ENCODE results near the gene STARD4. TPM values are rescaled to one million over a fixed set of nuclear protein-coding genes. Genes with fewer than 3 reads are reported as not detected.
A peak's percentile ranks its signal among the peaks of the same experiment; 100 is the strongest.

STARD4 gene
- total and polyA plus RNA-seq, 5 donors, result 12.1 to 32.3 (median 15.0) TPM

DNA sequence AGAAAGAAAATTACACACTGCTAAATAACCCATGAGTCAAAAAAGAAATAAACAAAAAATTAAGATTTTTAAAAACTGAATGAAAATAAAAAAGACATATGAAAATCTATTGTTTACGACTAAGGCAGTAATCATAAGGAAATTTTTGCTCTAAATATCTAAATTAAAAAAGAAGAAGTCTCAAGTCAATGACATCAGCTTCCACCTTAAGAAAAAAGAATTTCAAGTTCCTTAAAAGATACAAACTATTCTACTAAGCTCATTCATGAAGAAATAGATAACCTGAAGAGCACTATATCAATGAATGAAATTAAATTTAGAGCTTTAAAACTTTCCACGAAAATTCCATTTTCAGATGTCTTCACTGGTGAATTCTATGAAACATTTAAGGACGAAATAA is 15.7 kb upstream of the STARD4 start:
- no peak for ATAC-seq
- Histone ChIP-seq H3K27me3 (ENCODE audit: control insufficient read depth, insufficient read depth) (no peaks in the 10 kb centered on the region), H3K9me3 (ENCODE audit: control insufficient read depth, low read length) (no peaks in the 10 kb centered on the region), H3K4me1 (ENCODE audit: control insufficient read depth, insufficient read depth, low read length) (no peaks in the 10 kb centered on the region), H3K27ac (ENCODE audit: low read length) (no peak overlapping the region), H3K4me3 (ENCODE audit: low read length) (no peak overlapping the region)
- DNase-seq, result no peak
- 95% methylated on average over 3 of the region's 3 CpGs for WGBS
- intact Hi-C loops (cut with DNase I), result no loop called here

DNA sequence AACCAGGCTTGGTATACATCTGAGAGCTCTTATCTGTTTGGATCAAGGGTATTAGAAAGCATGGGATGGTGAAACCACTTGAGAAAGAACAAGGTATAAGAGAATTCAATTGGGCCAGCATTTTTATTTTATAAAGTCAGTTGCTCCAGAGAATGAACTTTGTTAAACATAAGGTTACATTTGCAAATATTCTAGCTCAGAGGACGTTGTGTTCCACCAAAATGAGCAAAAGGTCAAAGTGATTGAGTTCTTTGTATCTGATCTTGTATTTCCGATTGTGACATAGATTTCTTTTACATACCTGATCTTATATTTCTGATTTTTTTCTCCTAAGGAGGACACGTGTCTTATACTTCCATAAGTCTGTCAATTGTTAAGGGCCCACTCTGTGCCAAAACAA is 8.6 kb upstream of the STARD4 start:
- 80% methylated on average over 3 of the region's 3 CpGs for WGBS
- H3K27ac ChIP-seq (ENCODE audit: low read length), result no peak overlapping the region
- no peak overlapping the region for H3K4me3 ChIP-seq (ENCODE audit: low read length)
- H3K4me1 ChIP-seq (ENCODE audit: control insufficient read depth, insufficient read depth, low read length), result no peaks in the 10 kb centered on the region
- ATAC-seq (no peak), DNase-seq (no peak)
- H3K27me3 ChIP-seq (ENCODE audit: control insufficient read depth, insufficient read depth), result no peaks in the 10 kb centered on the region
- no peaks in the 10 kb centered on the region for H3K9me3 ChIP-seq (ENCODE audit: control insufficient read depth, low read length)
- intact Hi-C loops (cut with DNase I), result no loop called here

DNA sequence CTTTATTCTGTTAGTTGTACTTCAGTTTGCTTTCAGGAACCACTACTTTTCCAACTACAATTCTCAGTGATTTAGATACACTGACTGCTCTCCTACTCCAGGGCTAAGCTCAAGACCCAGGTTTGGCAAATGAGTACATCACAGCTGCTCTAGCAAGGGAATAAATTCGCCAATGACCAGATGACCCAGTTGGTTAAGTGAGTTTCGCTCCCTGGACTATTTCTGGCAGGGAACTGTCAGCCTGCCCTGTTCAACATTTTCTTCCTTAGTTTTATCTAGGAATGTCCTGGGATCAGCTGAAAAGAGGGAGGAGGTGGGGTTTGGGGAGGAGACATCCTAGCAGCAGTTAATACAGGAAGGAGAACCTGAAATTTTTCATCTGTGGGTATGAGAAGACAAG is 6.4 kb upstream of the STARD4 start:
- H3K27ac ChIP-seq (ENCODE audit: low read length), result no peak overlapping the region
- no peaks in the 10 kb centered on the region for H3K9me3 ChIP-seq (ENCODE audit: control insufficient read depth, low read length)
- no peaks in the 10 kb centered on the region for H3K4me1 ChIP-seq (ENCODE audit: control insufficient read depth, insufficient read depth, low read length)
- 39% methylated on average over 2 of the region's 2 CpGs for WGBS
- ATAC-seq (peak in 1 of 2 donors; percentile 29), DNase-seq (no peak)
- no peaks in the 10 kb centered on the region for H3K27me3 ChIP-seq (ENCODE audit: control insufficient read depth, insufficient read depth)
- intact Hi-C loops (cut with DNase I), result no loop called here
- no peak overlapping the region for H3K4me3 ChIP-seq (ENCODE audit: low read length)

DNA sequence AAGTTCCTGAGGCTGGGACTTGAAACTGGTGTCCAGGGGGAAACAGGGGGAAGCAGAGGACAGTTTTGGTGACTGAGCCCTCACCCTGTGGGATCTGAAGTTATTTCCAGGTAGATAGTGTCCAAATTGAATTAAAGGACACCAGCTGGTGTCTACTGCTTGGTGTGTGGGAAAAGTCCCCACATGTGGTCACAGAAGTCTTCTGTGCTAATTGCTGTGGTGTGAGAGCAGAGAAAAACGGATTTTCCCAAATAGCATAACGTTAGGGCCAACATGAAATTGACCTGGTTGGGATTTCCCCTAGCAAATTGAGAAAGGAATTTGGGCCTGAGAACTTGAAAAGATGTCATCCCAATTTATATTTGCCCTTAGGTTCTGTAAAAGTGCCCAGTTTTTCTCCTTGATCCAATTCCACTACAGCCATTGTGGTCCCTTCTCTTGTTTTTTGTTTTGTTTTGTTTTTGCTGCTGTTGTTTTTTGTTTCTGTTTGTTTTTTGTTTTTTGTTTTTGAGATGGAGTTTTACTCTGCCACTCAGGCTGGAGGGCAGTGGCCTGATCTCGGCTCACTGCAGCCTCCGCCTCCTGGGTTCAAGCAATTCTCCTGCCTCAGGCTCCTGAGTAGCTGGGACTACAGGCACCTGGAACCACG is 5.6 kb upstream of the STARD4 start:
- Histone ChIP-seq H3K9me3 (ENCODE audit: control insufficient read depth, low read length) (no peaks in the 10 kb centered on the region), H3K4me1 (ENCODE audit: control insufficient read depth, insufficient read depth, low read length) (no peaks in the 10 kb centered on the region), H3K27me3 (ENCODE audit: control insufficient read depth, insufficient read depth) (no peaks in the 10 kb centered on the region), H3K4me3 (ENCODE audit: low read length) (no peak overlapping the region), H3K27ac (ENCODE audit: low read length) (no peak overlapping the region)
- DNase-seq (no peak), ATAC-seq (no peak)
- WGBS, result 95% methylated on average over 5 of the region's 5 CpGs
- intact Hi-C loops (cut with DNase I), result no loop called here

DNA sequence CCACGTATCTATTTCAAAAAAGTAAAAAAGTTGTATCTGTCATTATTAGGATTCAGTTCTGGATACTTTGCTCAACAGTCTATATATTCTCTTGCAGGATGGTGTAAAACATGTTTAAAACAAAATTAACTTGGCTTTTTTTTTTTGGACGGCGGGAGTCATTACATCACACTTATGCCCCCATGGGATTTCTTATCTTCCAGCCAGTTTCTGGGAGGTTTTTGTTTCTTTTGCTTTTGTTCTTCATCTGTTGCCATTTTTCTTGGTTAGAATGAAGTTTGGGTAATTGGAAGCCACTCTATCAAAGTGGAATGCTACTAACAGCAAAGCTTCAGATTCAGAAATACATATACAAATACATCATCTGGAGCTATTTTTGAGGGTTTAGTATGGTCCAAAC is 1.8 kb upstream of the STARD4 start:
- Histone ChIP-seq H3K4me1 (ENCODE audit: control insufficient read depth, insufficient read depth, low read length) (no peaks in the 10 kb centered on the region), H3K27me3 (ENCODE audit: control insufficient read depth, insufficient read depth) (no peaks in the 10 kb centered on the region), H3K4me3 (ENCODE audit: low read length) (no peak overlapping the region), H3K9me3 (ENCODE audit: control insufficient read depth, low read length) (no peaks in the 10 kb centered on the region), H3K27ac (ENCODE audit: low read length) (no peak overlapping the region)
- WGBS, result 56% methylated on average over 3 of the region's 3 CpGs
- ATAC-seq (no peak), DNase-seq (no peak)
- intact Hi-C loops (cut with DNase I), result no loop called here

DNA sequence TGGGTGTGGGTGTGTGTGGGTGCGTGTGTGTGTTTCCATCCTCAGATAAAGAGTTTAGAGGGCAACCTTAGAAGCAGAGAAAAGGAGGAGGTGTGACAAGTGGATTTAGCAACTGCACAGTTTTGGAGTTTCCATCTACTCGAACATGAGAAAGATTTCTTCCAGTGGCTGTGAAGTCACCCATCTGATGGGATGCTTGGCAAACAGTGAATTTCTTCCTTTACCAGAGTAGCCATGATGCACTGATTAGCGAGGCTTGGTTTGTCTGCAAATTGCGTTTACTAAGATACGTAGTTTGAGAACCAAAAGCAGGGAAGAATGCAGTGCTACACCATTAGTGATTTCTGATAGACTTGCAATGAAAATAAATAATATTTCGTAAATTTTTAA is 791 bp upstream of the STARD4 start:
- Histone ChIP-seq H3K4me3 (ENCODE audit: low read length) (peak overlapping the region; percentile 53), H3K27me3 (ENCODE audit: control insufficient read depth, insufficient read depth) (no peaks in the 10 kb centered on the region), H3K4me1 (ENCODE audit: control insufficient read depth, insufficient read depth, low read length) (no peaks in the 10 kb centered on the region), H3K9me3 (ENCODE audit: control insufficient read depth, low read length) (no peaks in the 10 kb centered on the region), H3K27ac (ENCODE audit: low read length) (peak overlapping the region; percentile 91)
- 15% methylated on average over 6 of the region's 6 CpGs for WGBS
- DNase-seq (no peak), ATAC-seq (peak; percentile 1 to 14)
- intact Hi-C loops (cut with DNase I), result no loop called here

DNA sequence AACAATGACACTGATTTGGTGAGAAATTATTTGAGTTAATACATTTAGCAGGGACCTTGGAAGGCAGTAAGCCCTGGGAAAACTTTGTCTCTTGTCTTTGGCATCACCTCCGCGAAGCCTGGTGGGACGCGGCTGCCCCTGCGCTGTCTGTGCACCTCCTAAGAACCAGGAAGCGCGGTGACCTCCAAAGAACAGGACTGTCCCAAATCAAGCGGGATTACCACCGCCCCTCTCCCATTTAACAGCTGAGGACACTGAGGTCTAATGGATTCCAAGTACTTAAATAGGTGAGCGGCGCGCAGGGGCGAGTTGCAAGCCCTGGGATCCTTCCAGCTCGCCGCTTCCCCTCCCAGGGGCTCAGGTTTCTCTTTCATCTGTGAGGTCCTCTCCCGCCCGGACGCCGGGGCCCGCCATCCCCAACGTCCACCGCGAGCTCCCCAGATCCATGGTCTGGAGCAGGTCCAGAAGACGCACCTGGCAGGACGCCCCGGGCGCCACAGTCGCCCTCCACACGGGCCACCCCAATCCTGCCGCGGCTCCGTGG is 432 bp downstream of the STARD4 start:
- ATAC-seq (peak; percentile 6 to 54), DNase-seq (no peak)
- intact Hi-C loops (cut with DNase I), result no loop called here
- H3K27me3 ChIP-seq (ENCODE audit: control insufficient read depth, insufficient read depth), result no peaks in the 10 kb centered on the region
- peak overlapping the region; percentile 28 for H3K27ac ChIP-seq (ENCODE audit: low read length)
- peak overlapping the region; percentile 53 for H3K4me3 ChIP-seq (ENCODE audit: low read length)
- WGBS, result under 1% methylated on average over 32 of the region's 32 CpGs
- no peaks in the 10 kb centered on the region for H3K9me3 ChIP-seq (ENCODE audit: control insufficient read depth, low read length)
- no peaks in the 10 kb centered on the region for H3K4me1 ChIP-seq (ENCODE audit: control insufficient read depth, insufficient read depth, low read length)

DNA sequence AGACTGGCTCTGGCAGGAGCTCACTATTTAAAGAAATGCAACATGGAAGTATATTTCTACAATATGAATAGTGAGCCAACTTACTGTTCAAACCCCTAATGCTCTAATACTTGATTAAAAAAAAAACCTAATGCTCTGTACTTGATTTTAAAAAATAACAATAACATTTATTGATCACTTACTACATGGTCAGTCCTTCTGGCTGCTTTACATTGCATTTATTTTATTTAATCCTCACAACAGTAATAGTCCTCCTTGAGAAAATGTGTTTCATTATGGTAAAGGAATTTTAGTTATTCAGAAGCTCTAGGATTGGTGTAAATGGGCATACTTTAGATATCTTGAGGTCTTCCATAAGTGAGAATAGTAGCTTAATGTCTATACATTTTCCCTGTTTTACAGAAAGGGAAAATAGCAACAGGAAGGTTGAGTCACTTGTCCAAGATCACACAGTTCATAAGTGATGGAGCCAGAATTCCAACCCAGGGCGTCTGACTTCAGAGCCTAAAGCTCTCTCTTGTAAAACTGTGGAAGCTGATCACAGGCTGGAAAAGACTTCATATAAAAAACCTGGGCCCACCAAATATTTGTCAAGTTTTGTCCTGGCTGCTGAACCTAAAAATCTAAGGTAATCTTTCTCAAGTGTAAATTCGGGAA is 1.0 kb downstream of the STARD4 start:
- H3K9me3 ChIP-seq (ENCODE audit: control insufficient read depth, low read length), result no peaks in the 10 kb centered on the region
- intact Hi-C loops (cut with DNase I), result no loop called here
- 2% methylated on average over 2 of the region's 2 CpGs for WGBS
- H3K4me3 ChIP-seq (ENCODE audit: low read length), result peak overlapping the region; percentile 53
- ATAC-seq (no peak), DNase-seq (peak in 1 of 3 donors; percentile 22)
- H3K27ac ChIP-seq (ENCODE audit: low read length), result no peak overlapping the region
- no peaks in the 10 kb centered on the region for H3K27me3 ChIP-seq (ENCODE audit: control insufficient read depth, insufficient read depth)
- H3K4me1 ChIP-seq (ENCODE audit: control insufficient read depth, insufficient read depth, low read length), result no peaks in the 10 kb centered on the region

DNA sequence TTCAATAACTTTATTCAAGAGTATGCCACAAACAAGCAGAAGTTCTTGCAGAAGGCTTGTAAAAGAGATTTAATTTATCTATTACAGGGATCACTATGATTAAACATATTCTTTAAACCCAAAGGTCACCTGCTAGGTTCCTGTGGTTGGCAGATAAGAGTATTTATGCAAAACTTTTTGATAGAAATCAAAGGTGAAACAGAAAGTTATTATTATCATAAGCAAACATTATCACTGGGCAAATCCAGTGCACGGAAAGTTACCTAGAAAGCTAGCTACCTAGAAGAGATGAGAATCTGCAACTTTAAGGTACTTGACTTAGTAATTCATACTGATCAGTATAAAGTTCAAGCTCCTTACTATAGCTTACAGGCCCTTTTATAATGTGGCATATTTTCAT is 3.2 kb downstream of the STARD4 start:
- no peaks in the 10 kb centered on the region for H3K9me3 ChIP-seq (ENCODE audit: control insufficient read depth, low read length)
- H3K4me3 ChIP-seq (ENCODE audit: low read length), result no peak overlapping the region
- intact Hi-C loops (cut with DNase I), result no loop called here
- no peak overlapping the region for H3K27ac ChIP-seq (ENCODE audit: low read length)
- WGBS, result 87% methylated on average over 1 of the region's 1 CpG
- ATAC-seq, result no peak
- no peaks in the 10 kb centered on the region for H3K27me3 ChIP-seq (ENCODE audit: control insufficient read depth, insufficient read depth)
- H3K4me1 ChIP-seq (ENCODE audit: control insufficient read depth, insufficient read depth, low read length), result no peaks in the 10 kb centered on the region
- DNase-seq, result no peak

DNA sequence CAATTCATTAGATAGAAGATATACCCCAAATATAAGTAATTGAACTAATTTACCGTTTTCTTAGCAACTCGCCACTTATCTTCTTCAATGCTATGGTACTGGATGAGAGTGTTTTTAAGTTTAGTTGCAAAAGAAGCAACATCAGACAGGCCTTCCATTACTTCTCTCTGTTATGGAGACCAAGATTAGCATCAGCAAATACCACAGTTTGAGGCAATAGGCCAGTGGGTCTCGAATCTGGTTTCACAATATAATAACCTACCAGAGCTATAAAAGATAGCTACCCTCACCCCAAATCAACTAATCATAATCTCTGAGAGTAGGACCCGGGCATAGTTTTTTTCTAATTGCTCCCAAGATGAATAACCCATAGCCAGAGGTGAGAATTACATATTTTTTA is 5.1 kb downstream of the STARD4 start:
- ATAC-seq, result no peak

DNA sequence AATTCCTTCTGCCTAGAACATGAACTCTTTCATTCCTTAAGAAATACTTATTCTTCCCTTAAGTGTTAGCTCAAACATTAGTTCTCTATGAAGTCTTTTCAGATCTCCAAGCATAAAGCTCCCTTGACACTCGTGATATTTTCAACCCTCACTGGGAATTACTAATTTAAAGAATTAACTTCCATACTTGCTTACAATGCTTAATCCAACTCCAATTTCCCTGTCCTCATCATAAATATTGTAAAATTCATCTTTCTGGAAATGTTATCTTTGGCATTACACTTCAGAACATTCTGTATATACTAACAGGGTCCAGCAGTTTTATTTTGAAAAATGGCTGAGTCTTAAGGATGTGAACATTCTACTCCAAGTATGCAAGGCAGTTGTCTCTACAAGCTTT is 7.2 kb downstream of the STARD4 start:
- intact Hi-C loops (cut with DNase I), result no loop called here
- H3K4me3 ChIP-seq (ENCODE audit: low read length), result no peak overlapping the region
- WGBS, result 68% methylated on average over 1 of the region's 1 CpG
- H3K27me3 ChIP-seq (ENCODE audit: control insufficient read depth, insufficient read depth), result no peaks in the 10 kb centered on the region
- H3K27ac ChIP-seq (ENCODE audit: low read length), result no peak overlapping the region
- no peak for DNase-seq
- no peaks in the 10 kb centered on the region for H3K9me3 ChIP-seq (ENCODE audit: control insufficient read depth, low read length)
- H3K4me1 ChIP-seq (ENCODE audit: control insufficient read depth, insufficient read depth, low read length), result no peaks in the 10 kb centered on the region
- ATAC-seq, result no peak

More for the DNA sequence above, 5.1 kb downstream of the STARD4 start:
- DNase-seq, result no peak
- Histone ChIP-seq H3K27me3 (ENCODE audit: control insufficient read depth, insufficient read depth) (no peaks in the 10 kb centered on the region), H3K4me1 (ENCODE audit: control insufficient read depth, insufficient read depth, low read length) (no peaks in the 10 kb centered on the region), H3K27ac (ENCODE audit: low read length) (no peak overlapping the region), H3K9me3 (ENCODE audit: control insufficient read depth, low read length) (no peaks in the 10 kb centered on the region), H3K4me3 (ENCODE audit: low read length) (no peak overlapping the region)
- WGBS, result 93% methylated on average over 4 of the region's 4 CpGs
- intact Hi-C loops (cut with DNase I), result no loop called here
